ENCODE measurements around the gene REV3L. TPM values are rescaled to one million over a fixed set of nuclear protein-coding genes. Genes with fewer than 3 reads are reported as not detected.

Gene REV3L
- total RNA-seq, 1 experiment from 2014 or later, result 5.7 TPM

GRCh38 chr6:111487661-111488060 lies 4.6 kb upstream of the REV3L start:
- ATAC-seq (no peak), DNase-seq (ENCODE audit: low spot score) (no peak)
- H3K36me3 Mint-ChIP-seq, result peaks cover 21% of the 10 kb centered on the region
- no peak overlapping the region for H3K27ac Mint-ChIP-seq
- ChIA-PET CTCF (no interaction called here), POLR2A (no interaction called here)
- no peak for TF ChIP-seq CBFB (CRISPR knock-in tag; IDR thresholded peaks at IDR 0.05; ENCODE audit: low read depth)
- no peak for TF ChIP-seq SMAD4 (CRISPR knock-in tag; IDR thresholded peaks at IDR 0.05)
- TF ChIP-seq ZSCAN18 (CRISPR knock-in tag; IDR thresholded peaks at IDR 0.05), result no peak
- TF ChIP-seq, protein P1, sequence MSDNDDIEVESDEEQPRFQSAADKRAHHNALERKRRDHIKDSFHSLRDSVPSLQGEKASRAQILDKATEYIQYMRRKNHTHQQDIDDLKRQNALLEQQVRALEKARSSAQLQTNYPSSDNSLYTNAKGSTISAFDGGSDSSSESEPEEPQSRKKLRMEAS (CRISPR knock-in tag; IDR thresholded peaks at IDR 0.05), result no peak
- no peak for TF ChIP-seq ETV6 (CRISPR knock-in tag; IDR thresholded peaks at IDR 0.05)
- no peak for TF ChIP-seq ZNF281 (CRISPR knock-in tag; IDR thresholded peaks at IDR 0.05)
- TF ChIP-seq E2F4 (CRISPR knock-in tag; IDR thresholded peaks at IDR 0.05; ENCODE audit: borderline replicate concordance, low read depth), result no peak
- TF ChIP-seq SOX15 (CRISPR knock-in tag; IDR thresholded peaks at IDR 0.05), result no peak
- TF ChIP-seq USF1 (CRISPR knock-in tag; IDR thresholded peaks at IDR 0.05), result no peak
- H3K4me1 Mint-ChIP-seq, result peaks cover 20% of the 10 kb centered on the region
- no peak overlapping the region for H3K4me3 Mint-ChIP-seq
- peaks cover 8% of the 10 kb centered on the region for H3K9me3 Mint-ChIP-seq
- no peaks in the 10 kb centered on the region for H3K27me3 Mint-ChIP-seq (ENCODE audit: low read depth)

- TF ChIP-seq KAT7 (CRISPR knock-in tag; IDR thresholded peaks at IDR 0.05; ENCODE audit: borderline replicate concordance), result no peak
- TF ChIP-seq, protein P2, sequence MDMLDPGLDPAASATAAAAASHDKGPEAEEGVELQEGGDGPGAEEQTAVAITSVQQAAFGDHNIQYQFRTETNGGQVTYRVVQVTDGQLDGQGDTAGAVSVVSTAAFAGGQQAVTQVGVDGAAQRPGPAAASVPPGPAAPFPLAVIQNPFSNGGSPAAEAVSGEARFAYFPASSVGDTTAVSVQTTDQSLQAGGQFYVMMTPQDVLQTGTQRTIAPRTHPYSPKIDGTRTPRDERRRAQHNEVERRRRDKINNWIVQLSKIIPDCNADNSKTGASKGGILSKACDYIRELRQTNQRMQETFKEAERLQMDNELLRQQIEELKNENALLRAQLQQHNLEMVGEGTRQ (CRISPR knock-in tag; IDR thresholded peaks at IDR 0.05), result no peak
- TF ChIP-seq FOXJ3 (CRISPR knock-in tag; IDR thresholded peaks at IDR 0.05; ENCODE audit: borderline replicate concordance), result no peak
- TF ChIP-seq, protein P3, sequence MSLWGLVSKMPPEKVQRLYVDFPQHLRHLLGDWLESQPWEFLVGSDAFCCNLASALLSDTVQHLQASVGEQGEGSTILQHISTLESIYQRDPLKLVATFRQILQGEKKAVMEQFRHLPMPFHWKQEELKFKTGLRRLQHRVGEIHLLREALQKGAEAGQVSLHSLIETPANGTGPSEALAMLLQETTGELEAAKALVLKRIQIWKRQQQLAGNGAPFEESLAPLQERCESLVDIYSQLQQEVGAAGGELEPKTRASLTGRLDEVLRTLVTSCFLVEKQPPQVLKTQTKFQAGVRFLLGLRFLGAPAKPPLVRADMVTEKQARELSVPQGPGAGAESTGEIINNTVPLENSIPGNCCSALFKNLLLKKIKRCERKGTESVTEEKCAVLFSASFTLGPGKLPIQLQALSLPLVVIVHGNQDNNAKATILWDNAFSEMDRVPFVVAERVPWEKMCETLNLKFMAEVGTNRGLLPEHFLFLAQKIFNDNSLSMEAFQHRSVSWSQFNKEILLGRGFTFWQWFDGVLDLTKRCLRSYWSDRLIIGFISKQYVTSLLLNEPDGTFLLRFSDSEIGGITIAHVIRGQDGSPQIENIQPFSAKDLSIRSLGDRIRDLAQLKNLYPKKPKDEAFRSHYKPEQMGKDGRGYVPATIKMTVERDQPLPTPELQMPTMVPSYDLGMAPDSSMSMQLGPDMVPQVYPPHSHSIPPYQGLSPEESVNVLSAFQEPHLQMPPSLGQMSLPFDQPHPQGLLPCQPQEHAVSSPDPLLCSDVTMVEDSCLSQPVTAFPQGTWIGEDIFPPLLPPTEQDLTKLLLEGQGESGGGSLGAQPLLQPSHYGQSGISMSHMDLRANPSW (CRISPR knock-in tag; conservative IDR thresholded peaks at IDR 0.05; ENCODE audit: low read depth), result no peak
- TF ChIP-seq GABPB1 (CRISPR knock-in tag; IDR thresholded peaks at IDR 0.05), result no peak
- no peak for TF ChIP-seq NR2C2 (CRISPR knock-in tag; IDR thresholded peaks at IDR 0.05)
- TF ChIP-seq IRF1 (CRISPR knock-in tag; IDR thresholded peaks at IDR 0.05), result no peak
- TF ChIP-seq ATF1 (CRISPR knock-in tag; IDR thresholded peaks at IDR 0.05), result no peak
- no peak for TF ChIP-seq ZNF138 (CRISPR knock-in tag; conservative IDR thresholded peaks at IDR 0.05)
- no peak for TF ChIP-seq E2F5 (CRISPR knock-in tag; IDR thresholded peaks at IDR 0.05)
- TF ChIP-seq FOXK1 (CRISPR knock-in tag; IDR thresholded peaks at IDR 0.05), result no peak
- TF ChIP-seq HMGA2 (CRISPR knock-in tag; IDR thresholded peaks at IDR 0.05), result no peak
- TF ChIP-seq FOXP1 (CRISPR knock-in tag; IDR thresholded peaks at IDR 0.05; ENCODE audit: borderline replicate concordance), result no peak
- no peak for TF ChIP-seq SMAD3 (CRISPR knock-in tag; IDR thresholded peaks at IDR 0.05; ENCODE audit: borderline replicate concordance)
- no peak for TF ChIP-seq TCF7 (CRISPR knock-in tag; IDR thresholded peaks at IDR 0.05; ENCODE audit: low read depth)
- no peak for TF ChIP-seq PRRX2 (CRISPR knock-in tag; IDR thresholded peaks at IDR 0.05)
- TF ChIP-seq ZBTB21 (CRISPR knock-in tag; IDR thresholded peaks at IDR 0.05; ENCODE audit: borderline replicate concordance), result no peak
- Mint-ChIP-seq H3K27ac (no peak overlapping the region), H3K27me3 (ENCODE audit: low read depth) (peaks cover 3% of the 10 kb centered on the region), H3K9me3 (peaks cover 8% of the 10 kb centered on the region), H3K4me1 (peaks cover 22% of the 10 kb centered on the region), H3K36me3 (peaks cover 21% of the 10 kb centered on the region), H3K4me3 (no peak overlapping the region)
- POLR2A ChIA-PET, result no interaction called here
- DNase-seq (ENCODE audit: low spot score) (no peak), ATAC-seq (no peak)
- CTCF ChIA-PET, result no interaction called here
Observed at GRCh38 chr6:111486921-111487320, 3.9 kb upstream of the REV3L start.

All from WTC11 (cell line).